IPS-20b (cell line): Measurements from ENCODE around the gene FAM222A.

Experiments
- H3K27ac ChIP-seq: one replicate; pipeline ENCODE4 v1.5.1; 2013; ENCODE audit warnings: low read length
- H3K27me3 ChIP-seq: 2 replicates; pipeline ENCODE4 v1.6.1; 2013; ENCODE audit warnings: mild to moderate bottlenecking, low read length, inconsistent platforms; ENCODE audit not compliant: insufficient read depth
- H3K36me3 ChIP-seq: 2 replicates; pipeline ENCODE4 v1.6.1; 2013; ENCODE audit warnings: low read depth, mild to moderate bottlenecking, inconsistent platforms, low read length, moderate library complexity; ENCODE audit not compliant: insufficient read depth
- H3K4me1 ChIP-seq: 2 replicates; pipeline ENCODE4 v1.6.1; 2013; ENCODE audit warnings: mild to moderate bottlenecking, control low read depth, inconsistent platforms, low read length, moderate library complexity; ENCODE audit not compliant: insufficient read depth
- H3K4me3 ChIP-seq: 2 replicates; pipeline ENCODE4 v1.5.1; 2013; ENCODE audit warnings: mild to moderate bottlenecking, low read length, inconsistent platforms
- H3K9ac ChIP-seq: 2 replicates; pipeline ENCODE4 v1.6.1; 2013; ENCODE audit warnings: low read depth, mild to moderate bottlenecking, inconsistent platforms, low read length, moderate library complexity
- H3K9me3 ChIP-seq: 2 replicates; pipeline ENCODE4 v1.6.1; 2013; ENCODE audit warnings: mild to moderate bottlenecking, low read depth, low read length, inconsistent platforms; ENCODE audit not compliant: insufficient read depth

The FAM222A gene

GRCh38 chr12:109795023-109795422, 81.4 kb downstream of the FAM222A start:
- Histone ChIP-seq H3K9ac (no peak overlapping the region), H3K27ac (no peak overlapping the region), H3K27me3 (no peaks in the 10 kb centered on the region), H3K4me3 (no peak overlapping the region), H3K9me3 (no peaks in the 10 kb centered on the region), H3K4me1 (no peaks in the 10 kb centered on the region), H3K36me3 (no peaks in the 10 kb centered on the region)

- no peak overlapping the region for H3K4me3 ChIP-seq
- no peak overlapping the region for H3K9ac ChIP-seq
- H3K27ac ChIP-seq = no peak overlapping the region
- H3K27me3 ChIP-seq = no peaks in the 10 kb centered on the region
- H3K4me1 ChIP-seq = no peaks in the 10 kb centered on the region
- no peaks in the 10 kb centered on the region for H3K9me3 ChIP-seq
- H3K36me3 ChIP-seq = no peaks in the 10 kb centered on the region
Measured at GRCh38 chr12:109796057-109796456, 82.4 kb downstream of the FAM222A start.

- Histone ChIP-seq H3K27me3 (no peaks in the 10 kb centered on the region), H3K27ac (no peak overlapping the region), H3K4me3 (no peak overlapping the region), H3K9me3 (no peaks in the 10 kb centered on the region), H3K9ac (no peak overlapping the region), H3K4me1 (no peaks in the 10 kb centered on the region), H3K36me3 (no peaks in the 10 kb centered on the region)
Measured at GRCh38 chr12:109797905-109798669, 84.5 kb downstream of the FAM222A start.

- Histone ChIP-seq H3K4me1 (no peaks in the 10 kb centered on the region), H3K9me3 (no peaks in the 10 kb centered on the region), H3K4me3 (no peak overlapping the region), H3K27ac (no peak overlapping the region), H3K27me3 (no peaks in the 10 kb centered on the region), H3K9ac (no peak overlapping the region), H3K36me3 (no peaks in the 10 kb centered on the region)
Measured at GRCh38 chr12:109798691-109799090, 85.1 kb downstream of the FAM222A start.

- Histone ChIP-seq H3K9ac (no peak overlapping the region), H3K4me1 (no peaks in the 10 kb centered on the region), H3K9me3 (no peaks in the 10 kb centered on the region), H3K36me3 (no peaks in the 10 kb centered on the region), H3K27ac (no peak overlapping the region), H3K4me3 (no peak overlapping the region), H3K27me3 (no peaks in the 10 kb centered on the region)
Measured at GRCh38 chr12:109800536-109800935, 86.9 kb downstream of the FAM222A start.

- H3K27ac ChIP-seq = no peak overlapping the region
- H3K9ac ChIP-seq = no peak overlapping the region
- no peaks in the 10 kb centered on the region for H3K27me3 ChIP-seq
- no peak overlapping the region for H3K4me3 ChIP-seq
- no peaks in the 10 kb centered on the region for H3K36me3 ChIP-seq
- no peaks in the 10 kb centered on the region for H3K9me3 ChIP-seq
- H3K4me1 ChIP-seq = no peaks in the 10 kb centered on the region
Measured at GRCh38 chr12:109802828-109803227, 89.2 kb downstream of the FAM222A start.

- no peaks in the 10 kb centered on the region for H3K9me3 ChIP-seq
- no peaks in the 10 kb centered on the region for H3K27me3 ChIP-seq
- no peak overlapping the region for H3K27ac ChIP-seq
- H3K36me3 ChIP-seq = no peaks in the 10 kb centered on the region
- H3K4me3 ChIP-seq = no peak overlapping the region
- H3K4me1 ChIP-seq = no peaks in the 10 kb centered on the region
- no peak overlapping the region for H3K9ac ChIP-seq
Measured at GRCh38 chr12:109803678-109804077, 90.1 kb downstream of the FAM222A start.

- Histone ChIP-seq H3K27ac (no peak overlapping the region), H3K36me3 (no peaks in the 10 kb centered on the region), H3K9ac (no peak overlapping the region), H3K4me1 (no peaks in the 10 kb centered on the region), H3K27me3 (no peaks in the 10 kb centered on the region), H3K4me3 (no peak overlapping the region), H3K9me3 (no peaks in the 10 kb centered on the region)
Measured at GRCh38 chr12:109804820-109805761, 91.5 kb downstream of the FAM222A start.

GRCh38 chr12:109807954-109808643, 94.5 kb downstream of the FAM222A start:
- H3K4me3 ChIP-seq = no peak overlapping the region
- no peaks in the 10 kb centered on the region for H3K4me1 ChIP-seq
- no peaks in the 10 kb centered on the region for H3K9me3 ChIP-seq
- H3K27ac ChIP-seq = no peak overlapping the region
- no peaks in the 10 kb centered on the region for H3K36me3 ChIP-seq
- H3K9ac ChIP-seq = no peak overlapping the region
- H3K27me3 ChIP-seq = no peaks in the 10 kb centered on the region

- Histone ChIP-seq H3K36me3 (peaks cover 8% of the 10 kb centered on the region; the same call in 1 of the 2 replicates), H3K9me3 (no peaks in the 10 kb centered on the region), H3K27ac (no peak overlapping the region), H3K27me3 (no peaks in the 10 kb centered on the region), H3K9ac (no peak overlapping the region), H3K4me3 (no peak overlapping the region), H3K4me1 (no peaks in the 10 kb centered on the region)
Measured at GRCh38 chr12:109808876-109809646, 95.4 kb downstream of the FAM222A start.
